ENCODE results near the gene NPR3.

DNA sequence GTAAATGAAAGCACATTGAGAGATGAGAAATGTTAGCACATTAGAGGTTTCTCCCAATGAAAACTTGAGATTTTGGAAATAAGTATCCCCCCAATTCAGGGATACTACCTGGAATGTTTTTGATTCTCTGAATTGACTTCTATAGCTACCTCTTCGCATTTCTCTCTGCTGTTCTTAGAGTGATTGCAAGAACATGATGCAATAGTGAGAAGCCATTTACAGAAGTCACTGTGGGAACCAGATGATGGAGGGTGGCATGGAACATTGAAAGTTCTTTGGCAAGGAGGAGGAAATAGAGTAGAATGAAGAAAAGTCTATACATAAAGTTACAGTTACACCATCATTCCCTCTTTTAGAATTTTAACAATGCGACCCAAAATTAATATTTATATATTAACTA lies 9.2 kb downstream of the NPR3 start:
- TF ChIP-seq POLR2A (IDR thresholded peaks at IDR 0.05; ENCODE audit: low read depth, low read length) (no peak), POLR2AphosphoS5 (IDR thresholded peaks at IDR 0.05; ENCODE audit: low read depth, low read length) (no peak), SPI1 (IDR thresholded peaks at IDR 0.05; ENCODE audit: low read depth, low read length) (no peak), TAF1 (IDR thresholded peaks at IDR 0.05; ENCODE audit: low read depth, low read length) (no peak)

All from GM12891 (cell line).